HepG2 (cell line): ENCODE measurements around the gene UPB1. TPM values are rescaled to one million over a fixed set of nuclear protein-coding genes. Genes with fewer than 3 reads are reported as not detected.

Experiments used
- ATF2 ChIP-seq: sonication (generic); formaldehyde crosslinking; IDR thresholded peaks from 2 replicates; pipeline ENCODE4 v1.4.0; 2020; ENCODE audit warnings: missing genetic modification reagents
- MAFF ChIP-seq: IDR thresholded peaks from 2 replicates; pipeline ENCODE4 v1.6.1; 2011; ENCODE audit warnings: low read depth, low read length, improper control_type of control experiment
- PPARG ChIP-seq: conservative IDR thresholded peaks from 2 replicates; pipeline ENCODE4 v1.6.1; 2016; ENCODE audit warnings: missing biosample characterization, missing genetic modification reagents
- RBAK ChIP-seq: sonication (generic); formaldehyde crosslinking; IDR thresholded peaks from 2 replicates; pipeline ENCODE4 v1.5.1; 2020; ENCODE audit warnings: mild to moderate bottlenecking, missing genetic modification reagents
- RBM39 ChIP-seq: fragments of 200-400 bp; formaldehyde crosslinking; IDR thresholded peaks from one replicate; pipeline ENCODE4 v1.6.1; 2018; ENCODE audit warnings: antibody characterized with exemption, mild to moderate bottlenecking, low read depth, low read length; ENCODE audit not compliant: poor library complexity, severe bottlenecking
- RXRA ChIP-seq: sonication (generic); formaldehyde crosslinking; IDR thresholded peaks from 2 replicates; pipeline ENCODE4 v1.5.1; 2020; ENCODE audit warnings: missing genetic modification reagents
- SP140L ChIP-seq: sonication (generic); formaldehyde crosslinking; IDR thresholded peaks from 2 replicates; pipeline ENCODE4 v1.4.0; 2020; ENCODE audit warnings: missing genetic modification reagents, borderline replicate concordance
- TEF ChIP-seq: sonication (generic); formaldehyde crosslinking; IDR thresholded peaks from 2 replicates; pipeline ENCODE4 v1.5.0; 2020; ENCODE audit warnings: missing genetic modification reagents
- THAP11 ChIP-seq: IDR thresholded peaks from 2 replicates; pipeline ENCODE4 v1.6.1; 2016; ENCODE audit warnings: missing biosample characterization, missing genetic modification reagents
- YEATS2 ChIP-seq: sonication (generic); formaldehyde crosslinking; IDR thresholded peaks from 2 replicates; pipeline ENCODE4 v1.4.0; 2020; ENCODE audit warnings: missing genetic modification reagents, borderline replicate concordance
- ZBTB49 ChIP-seq: sonication (generic); formaldehyde crosslinking; IDR thresholded peaks from 2 replicates; pipeline ENCODE4 v1.4.0; 2020; ENCODE audit warnings: missing genetic modification reagents, borderline replicate concordance
- ZNF318 ChIP-seq: sonication (generic); formaldehyde crosslinking; IDR thresholded peaks from 2 replicates; pipeline ENCODE4 v1.4.0; 2020; ENCODE audit warnings: mild to moderate bottlenecking, missing genetic modification reagents
- ZNF343 ChIP-seq: sonication (generic); formaldehyde crosslinking; IDR thresholded peaks from 2 replicates; pipeline ENCODE4 v1.4.0; 2020; ENCODE audit warnings: mild to moderate bottlenecking, missing genetic modification reagents
- ZNF563 ChIP-seq: sonication (generic); formaldehyde crosslinking; IDR thresholded peaks from 2 replicates; pipeline ENCODE4 v1.8.0; 2022; ENCODE audit warnings: mild to moderate bottlenecking, moderate library complexity, missing genetic modification reagents
- ZNF766 ChIP-seq: sonication (generic); formaldehyde crosslinking; IDR thresholded peaks from 2 replicates; pipeline ENCODE4 v1.5.0; 2020; ENCODE audit warnings: missing genetic modification reagents, borderline replicate concordance
- ZNF782 ChIP-seq: sonication (generic); formaldehyde crosslinking; IDR thresholded peaks from 2 replicates; pipeline ENCODE4 v1.4.0; 2020; ENCODE audit warnings: missing genetic modification reagents, mild to moderate bottlenecking, borderline replicate concordance
- polyA plus RNA-seq, 8 experiments: library from polyadenylated mRNA; depleted of rRNA in 3 of 8; stranded (reverse) in 7 of 8; unstranded in 1 of 8; fragments of >200 nt; fragmentation: Illumina TruSeq in 4 of 8; extraction: Trizol in 4 of 8; gene quantifications; 2 replicates each; pipeline versions ENCODE4 v1.2.1 to v1.2.3, GENCODE V29; 2011 to 2016; ENCODE audit warnings: low read depth in 4 of 8, missing spikeins in 1 of 8, mixed read lengths in 1 of 8; ENCODE audit not compliant: insufficient read depth in 1 of 8
- total RNA-seq, 5 experiments: library from RNA; depleted of rRNA; stranded (reverse); fragments of >200 nt; fragmentation: Illumina TruSeq; extraction: Trizol; gene quantifications; 2 replicates each; pipeline ENCODE4 v1.2.3, GENCODE V29; 2016; ENCODE audit warnings: low read depth in 1 of 5

UPB1 gene
- total and polyA plus RNA-seq, 2 of the 13 experiments (the other 11 are each of a cell fraction or from before 2014, with no cell fraction given): 0.38 to 1.2 TPM

- TF ChIP-seq TEF (CRISPR knock-in tag) (no peak), PPARG (CRISPR knock-in tag) (no peak), RXRA (CRISPR knock-in tag) (peak; percentile 41; the same call in 1 of the 2 replicates), YEATS2 (CRISPR knock-in tag) (no peak), RBM39 (no peak), THAP11 (CRISPR knock-in tag) (no peak), MAFF (no peak), ZNF766 (CRISPR knock-in tag) (no peak), ZNF563 (CRISPR knock-in tag) (0 out of 2 replicates have a peak, but pooled peaks have one; percentile 24), RBAK (CRISPR knock-in tag) (no peak), ZNF782 (CRISPR knock-in tag) (no peak), ZNF318 (no peak), ATF2 (CRISPR knock-in tag) (no peak), ZBTB49 (CRISPR knock-in tag) (no peak), ZNF343 (CRISPR knock-in tag) (no peak), SP140L (CRISPR knock-in tag) (no peak)
These were observed at the start of gene UPB1 (continued) for GRCh38 chr22:24494528-24495364.
